Gastrocnemius medialis (tissue), 4 donors: Measurements from ENCODE around the gene KPNA6. TPM values are rescaled to one million over a fixed set of nuclear protein-coding genes. Genes with fewer than 3 reads are reported as not detected.

Source experiments
- ATAC-seq, 2 donors: fragments of 150-250 bp; one replicate each; pipeline ENCODE4 v1.9.1; 2016
- DNase-seq, 2 donors: peaks; one replicate each; pipeline ENCODE4 v3.0.0-alpha.2; 2019
- H3K27ac ChIP-seq, 4 donors: fragments of 200-600 bp; sonication (generic); 1 replicate in 1 of 4; 2 replicates in 3 of 4; pipeline ENCODE4 v1.5.1; 2016 to 2018; ENCODE audit warnings: mild to moderate bottlenecking in 2 of 4, moderate library complexity in 1 of 4
- H3K27me3 ChIP-seq, 3 donors: fragments of 200-600 bp; sonication (generic) in 2 of 3; 1 replicate in 1 of 3; 2 replicates in 2 of 3; pipeline versions ENCODE4 v1.5.1 to v1.6.0; 2016 to 2019; ENCODE audit warnings: mild to moderate bottlenecking in 1 of 3, moderate library complexity in 1 of 3
- H3K36me3 ChIP-seq, 2 donors: fragments of 200-600 bp; sonication (generic) in 1 of 2; one replicate each; pipeline ENCODE4 v1.5.1; 2017 to 2018
- H3K4me1 ChIP-seq, 2 donors: fragments of 200-600 bp; sonication (generic) in 1 of 2; one replicate each; pipeline ENCODE4 v1.5.1; 2016 to 2017; ENCODE audit warnings: mild to moderate bottlenecking in 2 of 2
- H3K4me3 ChIP-seq, 4 donors: fragments of 200-600 bp; sonication (generic) in 3 of 4; 1 replicate in 1 of 4; 2 replicates in 3 of 4; pipeline ENCODE4 v1.5.1; 2016 to 2019; ENCODE audit warnings: mild to moderate bottlenecking in 2 of 4
- H3K9me3 ChIP-seq, 3 donors: fragments of 200-600 bp; sonication (generic) in 2 of 3; 1 replicate in 1 of 3; 2 replicates in 2 of 3; pipeline ENCODE4 v1.5.1; 2016 to 2019
- POLR2A ChIP-seq, 2 donors: fragments of 450-650 bp; IDR thresholded peaks; one replicate each; pipeline ENCODE4 v1.6.1; 2017; ENCODE audit warnings: antibody characterized with exemption in 2 of 2, mild to moderate bottlenecking in 2 of 2, moderate library complexity in 2 of 2
- in situ Hi-C, 4 donors: fragments of 200-750 bp; cut with MboI; loops; one replicate each; pipeline versions ENCODE4 v1.15.0 to v1.8.0; 2017; ENCODE audit warnings: low sequenced_read_pairs in 4 of 4
- intact Hi-C: fragments of 100-400 bp; cut with DNase I; formaldehyde crosslinking; loops from one replicate; pipeline ENCODE4 v1.15.1; 2023; ENCODE audit warnings: low total_unique reads
- total RNA-seq, 4 donors: library from RNA; depleted of rRNA; stranded (reverse); fragments of >200 nt; gene quantifications; one replicate each; pipeline versions ENCODE4 v1.1.0 to v1.2.3, GENCODE V29; 2016
- TF ChIP-seq, protein P1 (sequence below), 5 experiments: fragments of 450-650 bp in 3 of 5; fragments of 200-600 bp in 2 of 5; sonication (generic) in 2 of 5; IDR thresholded peaks in 4 of 5; conservative IDR thresholded peaks in 1 of 5; 1 replicate in 4 of 5; 2 replicates in 1 of 5; pipeline ENCODE4 v1.5.1; 2016 to 2019; ENCODE audit warnings: antibody characterized with exemption in 5 of 5, mild to moderate bottlenecking in 3 of 5, moderate library complexity in 3 of 5

KPNA6 gene
- total RNA-seq, 4 donors from 2014 or later: 67.3 to 80.7 (median 74.4) TPM

DNA sequence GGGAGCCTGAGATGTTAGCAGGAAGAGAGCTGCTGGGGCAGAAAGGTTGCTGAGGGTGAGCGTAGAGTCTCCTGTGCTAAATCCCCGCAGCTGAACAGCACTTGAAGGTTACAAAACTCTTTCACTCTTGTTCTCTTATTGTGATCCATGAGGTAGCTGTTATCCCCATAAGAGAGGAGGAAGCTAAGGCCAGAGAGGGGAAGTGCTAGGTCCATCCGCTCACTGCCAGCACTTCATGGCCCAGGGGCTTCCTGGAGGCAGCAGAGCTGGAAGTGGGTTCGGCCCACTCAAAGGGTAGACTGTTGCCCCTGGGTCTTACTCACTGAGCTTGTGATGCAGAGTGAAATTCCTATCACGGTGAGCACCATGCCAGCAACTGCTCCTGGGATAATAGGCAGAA lies 108.7 kb downstream of the KPNA6 start:
- H3K9me3 ChIP-seq: no peaks in the 10 kb centered on the region
- H3K4me3 ChIP-seq: no peak overlapping the region
- peaks cover 4 to 10% of the 10 kb centered on the region in 2 donors for H3K4me1 ChIP-seq
- no peaks in the 10 kb centered on the region for H3K27me3 ChIP-seq
- DNase-seq: no peak
- H3K36me3 ChIP-seq: peaks cover 0 to 29% of the 10 kb centered on the region in 2 donors
- ATAC-seq: no peak
- intact Hi-C loops: no loop called here
- in situ Hi-C loops: no loop called here
- no peak overlapping the region for H3K27ac ChIP-seq
- no peak for TF ChIP-seq POLR2A (IDR thresholded peaks at IDR 0.05)
- TF ChIP-seq, protein P1, sequence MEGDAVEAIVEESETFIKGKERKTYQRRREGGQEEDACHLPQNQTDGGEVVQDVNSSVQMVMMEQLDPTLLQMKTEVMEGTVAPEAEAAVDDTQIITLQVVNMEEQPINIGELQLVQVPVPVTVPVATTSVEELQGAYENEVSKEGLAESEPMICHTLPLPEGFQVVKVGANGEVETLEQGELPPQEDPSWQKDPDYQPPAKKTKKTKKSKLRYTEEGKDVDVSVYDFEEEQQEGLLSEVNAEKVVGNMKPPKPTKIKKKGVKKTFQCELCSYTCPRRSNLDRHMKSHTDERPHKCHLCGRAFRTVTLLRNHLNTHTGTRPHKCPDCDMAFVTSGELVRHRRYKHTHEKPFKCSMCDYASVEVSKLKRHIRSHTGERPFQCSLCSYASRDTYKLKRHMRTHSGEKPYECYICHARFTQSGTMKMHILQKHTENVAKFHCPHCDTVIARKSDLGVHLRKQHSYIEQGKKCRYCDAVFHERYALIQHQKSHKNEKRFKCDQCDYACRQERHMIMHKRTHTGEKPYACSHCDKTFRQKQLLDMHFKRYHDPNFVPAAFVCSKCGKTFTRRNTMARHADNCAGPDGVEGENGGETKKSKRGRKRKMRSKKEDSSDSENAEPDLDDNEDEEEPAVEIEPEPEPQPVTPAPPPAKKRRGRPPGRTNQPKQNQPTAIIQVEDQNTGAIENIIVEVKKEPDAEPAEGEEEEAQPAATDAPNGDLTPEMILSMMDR (IDR thresholded peaks at IDR 0.05 in 4 of 5, conservative IDR thresholded peaks at IDR 0.05 in 1 of 5): no peak

DNA sequence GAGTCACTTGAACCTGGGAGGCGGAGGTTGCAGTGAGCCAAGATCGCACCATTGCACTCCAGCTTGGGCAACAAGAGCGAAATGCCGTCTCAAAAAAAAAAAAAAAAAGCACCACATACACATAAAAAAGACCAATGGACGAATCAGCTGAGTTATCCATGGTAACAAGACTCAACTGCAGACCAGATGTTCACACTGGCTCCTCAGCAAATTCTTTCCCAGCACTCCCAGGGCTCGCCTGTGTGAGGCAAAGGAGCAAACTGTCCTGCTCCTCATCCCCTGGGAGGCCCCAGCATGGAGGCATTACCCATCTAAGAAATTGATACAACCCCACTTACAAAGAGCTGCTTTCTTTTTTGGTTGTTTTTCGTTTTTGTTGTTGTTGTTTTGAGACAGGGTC lies 111.2 kb downstream of the KPNA6 start:
- peaks cover 0 to 35% of the 10 kb centered on the region in 2 donors for H3K36me3 ChIP-seq
- TF ChIP-seq, protein P1 (IDR thresholded peaks at IDR 0.05 in 4 of 5, conservative IDR thresholded peaks at IDR 0.05 in 1 of 5): no peak
- TF ChIP-seq POLR2A (IDR thresholded peaks at IDR 0.05): no peak
- peaks cover 18 to 23% of the 10 kb centered on the region in 2 donors for H3K4me1 ChIP-seq
- intact Hi-C loops: no loop called here
- ATAC-seq (no peak), DNase-seq (no peak)
- no peak overlapping the region for H3K27ac ChIP-seq
- in situ Hi-C loops: no loop called here
- H3K27me3 ChIP-seq: no peaks in the 10 kb centered on the region
- H3K9me3 ChIP-seq: no peaks in the 10 kb centered on the region
- no peak overlapping the region for H3K4me3 ChIP-seq

DNA sequence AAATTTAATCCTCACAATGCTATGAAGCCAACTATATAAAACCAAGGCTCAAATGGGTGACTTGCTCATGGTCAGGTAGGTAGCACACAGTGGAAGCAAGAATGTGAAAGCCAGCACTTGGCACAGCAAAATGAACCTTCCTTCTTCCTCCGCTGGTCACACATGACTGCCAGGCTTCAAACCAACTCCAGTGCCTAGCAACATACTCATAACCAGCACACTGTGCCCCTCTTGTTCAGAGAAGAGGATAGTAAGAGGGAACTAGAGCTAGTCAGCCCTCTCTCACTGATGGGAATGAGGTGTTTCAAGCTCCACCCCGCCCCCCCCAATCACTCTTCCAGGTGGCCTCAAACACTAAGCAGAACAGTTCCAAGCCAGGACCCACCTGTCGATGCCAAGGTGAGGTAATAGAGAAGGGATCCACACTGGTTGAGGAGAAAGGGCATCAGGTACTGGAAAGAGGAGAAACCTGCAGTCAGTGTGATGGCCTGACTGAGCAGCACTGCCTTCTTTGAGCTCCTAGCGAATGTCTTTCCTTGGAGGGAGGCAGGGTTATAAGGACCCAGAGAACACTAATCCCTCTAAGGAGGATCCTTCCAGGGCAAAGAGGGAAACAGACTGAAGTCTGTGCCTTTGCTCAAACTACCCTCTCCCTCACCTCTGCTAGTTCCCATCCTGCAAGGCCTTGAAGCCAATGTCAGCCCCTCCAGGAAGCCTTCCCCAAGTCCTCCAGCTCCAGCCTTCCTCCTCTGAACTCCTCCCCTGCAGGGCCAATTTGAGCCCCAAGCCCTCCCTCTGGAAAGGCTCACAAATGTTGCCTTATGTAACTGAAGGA lies 113.1 kb downstream of the KPNA6 start:
- in situ Hi-C loops: no loop called here
- Histone ChIP-seq H3K4me1 (peaks cover 23 to 28% of the 10 kb centered on the region in 2 donors), H3K4me3 (peak overlapping the region; percentile 71 to 99 (median 84)), H3K27ac (peak overlapping the region in 3 of 4 donors; percentile 87 to 91 (median 90)), H3K9me3 (no peaks in the 10 kb centered on the region), H3K27me3 (no peaks in the 10 kb centered on the region), H3K36me3 (peaks cover 0 to 39% of the 10 kb centered on the region in 2 donors)
- ATAC-seq (no peak), DNase-seq (no peak)
- TF ChIP-seq, protein P1 (IDR thresholded peaks at IDR 0.05 in 4 of 5, conservative IDR thresholded peaks at IDR 0.05 in 1 of 5): no peak
- TF ChIP-seq POLR2A (IDR thresholded peaks at IDR 0.05): no peak
- intact Hi-C loops: loop anchor here (10.0 kb wide), 1 partner anchor 116 kb away; the partner anchor contains the start of gene KPNA6

DNA sequence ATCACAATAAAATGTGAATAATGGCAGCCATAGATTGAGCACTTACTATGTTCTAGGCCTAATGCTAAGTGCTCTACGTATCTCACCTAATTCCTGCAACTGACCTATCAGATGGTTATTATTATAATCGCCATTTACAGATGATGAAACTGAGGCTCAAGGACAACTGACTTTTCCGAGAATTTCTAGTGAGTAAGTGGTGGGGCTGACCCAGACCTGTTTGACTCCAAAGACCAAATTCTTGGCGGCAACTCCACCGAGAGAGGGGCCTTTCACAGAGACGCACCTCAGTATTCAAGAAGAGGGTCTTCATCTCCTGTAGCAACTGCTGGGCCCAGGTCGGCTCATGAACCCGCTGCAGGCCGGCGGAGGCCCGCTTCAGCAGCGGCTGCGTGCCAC lies 113.7 kb downstream of the KPNA6 start:
- ATAC-seq: no peak
- Histone ChIP-seq H3K27ac (peak overlapping the region; percentile 87 to 97 (median 90)), H3K4me1 (peaks cover 23 to 28% of the 10 kb centered on the region in 2 donors), H3K36me3 (peaks cover 3 to 39% of the 10 kb centered on the region in 2 donors), H3K4me3 (peak overlapping the region; percentile 71 to 99 (median 84)), H3K27me3 (no peaks in the 10 kb centered on the region), H3K9me3 (no peaks in the 10 kb centered on the region)
- DNase-seq: no peak
- TF ChIP-seq, protein P1 (IDR thresholded peaks at IDR 0.05 in 4 of 5, conservative IDR thresholded peaks at IDR 0.05 in 1 of 5): no peak
- intact Hi-C loops (loop anchor here (10.0 kb wide), 1 partner anchor 117 kb away; the partner anchor contains the start of gene KPNA6), in situ Hi-C loops (no loop called here)
